NCI-H345 treated with DMSO at 0.1 percent for 48 hours (cell line): ENCODE measurements around the gene SLC9A8.
"Not testable (repeated sequence)": the region's sequence is repeated elsewhere in the genome, so short reads cannot be mapped to it uniquely, and the experiment has no call there.

Source experiments
- DNase-seq: peaks from one replicate; lab custom pipeline; 2025; ENCODE audit not compliant: unreplicated experiment; lab: John Stamatoyannopoulos, UW

The SLC9A8 gene

DNA sequence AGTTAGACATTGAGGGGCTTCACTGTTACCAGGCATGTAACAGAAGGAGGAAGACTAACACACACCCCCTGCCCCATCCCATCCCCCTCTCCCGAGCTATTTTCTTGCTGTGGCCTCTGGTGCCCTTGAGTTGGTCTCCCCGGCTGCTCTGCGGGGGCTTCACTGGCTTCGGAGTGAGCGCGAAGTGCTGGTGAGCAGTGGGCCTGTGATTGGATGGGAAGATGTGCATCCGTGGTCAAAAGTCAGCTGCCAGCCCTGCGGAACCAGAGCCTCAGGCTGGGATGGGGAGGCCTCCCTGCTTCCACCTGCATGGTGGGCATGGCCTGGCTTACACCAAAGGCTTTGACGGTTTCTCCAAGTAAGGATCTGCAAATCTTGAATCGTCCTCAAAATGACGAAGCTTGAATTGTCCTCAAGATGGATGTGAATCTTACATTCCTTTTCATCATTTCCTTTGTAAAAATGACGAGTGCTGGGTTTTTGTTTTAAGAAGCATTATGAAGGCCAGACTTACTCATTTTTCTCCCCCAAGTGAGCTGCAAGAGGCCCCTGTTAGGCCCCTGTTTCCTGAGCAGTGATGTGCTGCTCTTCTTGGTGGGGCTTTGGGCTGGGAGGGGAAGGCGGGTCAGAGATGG, 79.0 kb downstream of the SLC9A8 start:
- DNase-seq: no peak

DNA sequence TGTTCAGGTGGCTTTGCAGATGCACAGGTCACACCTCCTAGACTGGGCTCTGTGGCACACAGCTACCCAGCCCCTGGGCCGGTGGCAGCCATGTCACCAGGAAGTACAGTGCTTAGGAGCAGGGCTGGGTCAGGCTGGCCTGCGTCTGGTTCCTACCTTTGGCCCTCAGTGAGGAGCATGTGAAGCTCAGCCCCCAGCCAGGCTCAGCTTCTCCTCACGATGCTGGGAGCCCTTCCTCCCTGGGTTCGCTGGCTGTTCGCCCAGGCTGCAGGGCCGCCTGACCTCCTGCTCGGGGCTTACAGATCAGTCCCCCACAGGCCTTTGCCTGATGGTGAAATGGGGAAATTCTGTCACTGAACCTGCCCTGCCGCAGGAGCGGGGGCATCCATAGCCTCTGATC, 79.6 kb downstream of the SLC9A8 start:
- no peak for DNase-seq

DNA sequence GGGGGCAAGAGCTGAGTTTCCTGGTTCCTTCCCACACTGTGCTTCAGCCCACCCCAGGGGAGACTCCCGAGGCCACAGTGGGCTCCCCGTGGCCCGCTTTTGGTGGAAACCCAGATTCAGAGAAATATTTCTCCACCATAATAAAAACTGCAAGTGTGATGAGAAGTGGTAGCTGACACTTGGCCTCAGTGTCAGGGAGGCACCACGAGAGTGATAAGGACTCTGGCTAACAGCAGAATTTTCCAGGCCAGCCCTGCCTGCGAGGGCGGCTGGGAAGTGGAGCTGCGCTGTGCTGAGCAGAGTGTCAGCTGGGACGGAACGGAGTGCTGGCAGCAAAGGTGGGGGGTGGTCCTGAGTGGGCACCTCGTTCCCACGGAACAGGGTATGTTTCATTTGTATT, 80.2 kb downstream of the SLC9A8 start:
- no peak for DNase-seq

DNA sequence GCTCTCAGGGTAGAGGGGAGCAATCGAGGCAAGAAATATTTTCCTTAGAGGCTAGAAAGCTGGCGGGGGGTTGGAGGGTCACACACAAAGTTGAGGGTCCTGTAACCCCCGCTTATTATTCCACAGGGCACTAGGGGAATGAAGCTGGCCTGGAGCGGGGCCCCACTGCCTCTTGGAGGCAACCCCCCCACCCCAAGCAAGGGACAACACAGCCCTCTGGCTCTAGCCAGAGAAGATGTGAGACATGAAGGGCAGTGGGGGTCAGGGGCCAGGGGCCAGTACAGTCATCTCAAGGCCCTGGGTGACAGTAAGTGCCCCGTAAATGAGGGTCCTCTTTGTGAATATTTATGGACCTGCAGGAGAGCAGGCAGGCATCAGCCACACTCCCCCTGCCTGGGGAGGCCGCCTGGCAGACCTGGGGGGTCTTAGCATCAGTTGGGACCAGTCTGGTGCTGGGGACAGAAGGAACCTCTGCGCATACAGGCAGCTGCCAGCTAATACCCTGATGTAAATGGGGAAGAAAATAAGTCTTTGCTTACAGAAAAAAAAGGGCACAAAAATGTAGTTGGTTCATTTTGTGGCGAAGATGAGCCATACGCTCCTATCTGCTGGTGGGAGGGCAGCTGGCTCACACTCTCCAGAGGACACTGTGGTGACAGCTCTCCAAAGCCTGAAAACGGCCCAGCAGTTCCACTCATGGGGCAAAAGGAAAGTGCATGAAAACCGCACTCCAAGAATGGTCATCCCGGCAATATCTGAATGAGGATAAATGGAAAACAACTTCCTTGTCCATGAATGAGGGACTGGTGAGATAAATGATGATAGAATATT, 80.8 kb downstream of the SLC9A8 start:
- no peak for DNase-seq

DNA sequence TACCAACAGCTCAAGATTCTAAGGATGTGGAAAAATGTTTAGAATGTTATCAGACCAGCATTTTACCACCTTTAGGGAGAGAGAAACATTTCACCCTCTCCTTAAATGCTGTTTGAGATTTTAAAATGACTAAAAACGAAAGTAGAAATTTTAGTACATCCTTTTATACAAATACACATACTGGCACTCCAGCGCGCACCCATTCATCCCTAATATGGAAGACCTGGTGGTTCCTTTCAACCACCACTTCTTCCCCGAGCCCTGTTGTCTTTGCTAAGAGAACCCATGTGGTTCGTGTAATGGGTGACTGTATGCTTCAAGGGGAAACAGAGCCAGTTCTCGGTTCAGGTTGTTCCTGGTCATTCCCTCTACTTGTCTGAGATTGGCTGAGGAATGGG, 81.4 kb downstream of the SLC9A8 start:
- no peak for DNase-seq

DNA sequence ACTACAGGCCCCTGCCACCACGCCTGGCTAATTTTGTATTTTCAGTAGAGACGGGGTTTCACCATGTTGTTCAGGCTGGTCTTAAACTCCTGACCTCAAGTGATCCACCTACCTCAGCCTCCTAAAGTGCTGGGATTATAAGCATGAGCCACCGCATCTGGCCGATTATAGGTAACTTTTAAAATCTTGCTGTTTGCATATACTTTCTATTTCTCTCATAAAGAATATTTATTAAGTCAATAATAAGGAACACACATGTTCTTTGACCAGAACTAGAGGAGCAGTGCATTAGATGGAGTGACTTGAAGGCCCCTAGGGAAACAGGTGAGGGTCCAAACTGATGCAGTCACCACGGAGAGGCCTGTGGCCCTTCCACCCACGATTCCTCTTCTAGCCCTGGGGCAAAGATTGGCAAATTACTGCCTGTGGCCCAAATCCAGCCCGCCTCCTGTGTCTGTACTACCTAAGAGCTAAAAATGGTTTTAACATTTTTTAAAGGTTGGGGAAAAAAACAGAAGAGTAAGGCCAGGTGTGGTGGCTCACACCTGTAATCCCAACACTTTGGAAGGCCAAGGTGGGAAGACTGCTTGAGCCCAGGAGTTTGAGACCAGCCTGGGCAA, 83.0 kb downstream of the SLC9A8 start:
- DNase-seq: not testable (repeated sequence)

DNA sequence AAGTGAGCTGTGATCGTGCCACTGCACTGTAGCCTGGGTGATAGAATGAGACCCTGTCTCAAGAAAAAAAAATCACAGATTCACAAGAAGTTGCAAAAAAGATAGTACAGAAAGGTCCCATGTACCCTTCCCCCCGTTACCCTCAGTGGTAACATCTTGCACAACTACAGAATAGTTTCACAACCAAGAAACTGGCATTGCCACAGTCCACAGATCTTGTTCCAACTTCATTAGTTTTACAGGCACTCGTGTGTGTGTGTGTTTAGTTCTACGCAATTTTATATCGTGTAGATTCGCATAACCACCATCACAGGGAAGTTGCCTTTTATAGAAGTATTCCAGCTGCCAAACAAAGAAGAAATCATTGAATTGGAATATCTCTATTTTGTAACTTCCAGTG, 83.6 kb downstream of the SLC9A8 start:
- DNase-seq: no peak

DNA sequence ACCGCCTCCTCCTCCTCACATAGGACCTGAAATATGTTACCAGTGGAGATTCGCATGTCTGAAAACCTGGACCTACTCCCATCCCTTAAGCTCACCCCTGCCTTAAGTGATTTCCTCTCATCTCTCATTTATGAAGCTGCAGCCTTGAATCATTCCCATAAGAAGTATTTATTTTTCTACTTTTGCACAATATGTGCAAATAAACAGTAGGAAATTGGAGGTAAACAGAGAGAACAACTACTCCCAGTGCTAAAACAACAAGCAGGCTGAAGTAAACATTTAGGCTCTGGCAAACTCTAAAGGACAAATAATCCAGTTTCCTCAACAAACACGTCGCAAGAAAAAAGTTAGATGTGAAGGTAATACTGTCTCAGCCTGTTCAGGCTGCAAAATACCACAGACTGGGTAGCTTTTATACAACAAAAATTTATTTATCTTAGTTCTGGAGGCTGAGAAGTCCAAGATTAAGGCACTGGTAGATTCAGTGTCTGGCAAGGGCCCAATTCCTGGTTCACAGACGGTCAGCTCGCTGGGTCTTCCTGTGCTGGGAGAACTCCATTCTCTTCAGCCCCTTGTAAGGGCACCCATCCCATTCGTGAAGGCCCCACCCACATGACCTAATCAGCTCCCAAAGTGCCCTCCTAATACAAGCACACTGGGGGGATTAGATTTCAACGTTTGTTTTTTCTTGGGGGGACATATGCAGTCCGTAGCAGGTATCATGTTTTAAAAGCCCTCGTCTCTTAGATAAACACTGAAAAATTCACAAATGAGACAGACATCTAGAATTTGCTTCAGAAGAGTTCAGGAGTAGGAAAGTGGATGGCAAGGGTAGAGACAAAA, 87.1 kb downstream of the SLC9A8 start:
- no peak for DNase-seq

DNA sequence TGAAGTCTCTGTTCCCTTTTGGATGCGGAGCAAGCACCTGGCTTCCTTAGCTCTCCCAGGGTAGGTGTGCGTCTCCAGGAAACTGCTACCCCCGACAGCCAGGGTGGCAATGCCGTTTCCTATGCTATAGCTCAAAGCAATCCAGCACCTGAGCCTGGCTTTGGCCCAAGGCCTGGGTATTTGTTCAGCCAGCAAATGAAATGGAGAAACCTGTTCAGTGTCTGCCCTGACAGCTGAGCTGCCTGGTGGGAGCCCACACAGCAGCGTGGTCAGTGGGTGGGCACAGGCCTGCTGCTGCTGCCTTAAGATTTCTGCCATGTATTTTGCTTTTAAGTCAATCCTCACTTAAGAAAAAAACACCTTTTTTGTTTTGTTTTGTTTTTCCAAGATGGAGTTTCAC, 89.0 kb downstream of the SLC9A8 start:
- no peak for DNase-seq

DNA sequence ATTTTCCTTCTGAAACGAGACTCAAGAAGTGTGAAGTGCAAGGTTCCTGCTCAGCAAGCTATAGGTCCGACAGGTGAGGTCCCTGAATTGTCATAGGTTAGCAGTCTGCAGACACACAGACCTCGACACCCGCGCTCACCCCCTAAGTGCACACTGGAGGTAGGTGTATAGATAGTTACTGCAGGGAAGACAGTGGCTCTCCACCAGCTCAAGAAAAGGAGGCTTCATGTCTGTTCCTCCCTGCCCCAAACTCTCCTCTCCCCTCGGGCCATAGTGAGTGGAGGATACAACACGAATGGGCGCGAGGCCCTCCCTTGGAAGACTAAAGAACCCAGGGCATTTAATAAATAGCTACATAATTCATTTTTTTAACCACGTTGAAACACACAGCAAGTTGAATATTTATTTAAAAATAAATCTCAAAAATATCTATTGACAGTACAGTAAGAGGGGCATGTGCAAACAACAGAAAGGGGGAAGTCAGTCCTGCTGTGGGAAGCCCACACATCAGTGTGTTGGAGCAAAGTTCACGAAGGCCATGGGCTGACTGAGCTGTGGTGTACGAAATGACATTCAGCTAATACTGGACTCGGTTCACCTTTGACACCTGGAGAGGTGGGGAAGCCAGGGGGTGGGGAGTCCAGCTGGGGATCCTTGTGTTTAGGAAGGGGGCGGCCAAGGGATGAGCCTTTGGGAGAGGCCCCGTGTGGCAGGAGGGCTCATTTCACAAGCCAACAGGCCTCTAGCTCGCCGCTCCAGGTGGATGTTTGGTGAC, 92.0 kb downstream of the SLC9A8 start:
- no peak for DNase-seq

DNA sequence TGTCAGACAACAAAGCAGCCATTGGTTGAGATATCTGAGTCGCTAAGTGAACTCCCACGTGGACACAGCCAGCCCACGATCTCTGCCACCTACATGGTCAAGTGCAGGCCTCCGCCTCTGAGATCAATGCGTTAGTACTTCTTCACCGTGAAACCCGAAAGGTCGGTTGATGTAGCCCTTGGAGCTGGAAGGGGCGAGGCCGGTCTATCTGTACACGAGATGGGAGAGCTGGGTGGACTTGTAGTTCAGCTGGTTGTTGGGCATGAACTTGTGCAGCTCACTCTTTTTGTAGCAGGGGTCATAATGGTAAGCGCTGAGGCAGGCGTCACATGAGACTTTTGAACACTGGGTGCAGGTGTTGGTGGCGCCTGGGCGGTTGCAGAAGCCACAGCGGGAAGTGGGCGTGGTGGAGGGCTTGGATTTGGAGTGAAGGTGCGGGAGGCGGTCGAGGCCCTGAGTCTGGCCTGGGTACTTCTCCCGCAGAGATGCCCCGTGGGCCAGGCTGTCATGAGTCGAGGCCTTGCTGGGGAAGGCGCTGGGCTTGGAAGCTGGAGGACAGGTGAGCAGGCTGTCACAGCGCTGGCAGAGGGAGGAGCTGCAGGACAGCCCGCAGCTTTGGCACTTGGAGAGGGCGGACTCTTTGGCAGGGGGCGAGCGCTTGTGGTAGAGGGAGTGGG, 92.9 kb downstream of the SLC9A8 start:
- DNase-seq: no peak

DNA sequence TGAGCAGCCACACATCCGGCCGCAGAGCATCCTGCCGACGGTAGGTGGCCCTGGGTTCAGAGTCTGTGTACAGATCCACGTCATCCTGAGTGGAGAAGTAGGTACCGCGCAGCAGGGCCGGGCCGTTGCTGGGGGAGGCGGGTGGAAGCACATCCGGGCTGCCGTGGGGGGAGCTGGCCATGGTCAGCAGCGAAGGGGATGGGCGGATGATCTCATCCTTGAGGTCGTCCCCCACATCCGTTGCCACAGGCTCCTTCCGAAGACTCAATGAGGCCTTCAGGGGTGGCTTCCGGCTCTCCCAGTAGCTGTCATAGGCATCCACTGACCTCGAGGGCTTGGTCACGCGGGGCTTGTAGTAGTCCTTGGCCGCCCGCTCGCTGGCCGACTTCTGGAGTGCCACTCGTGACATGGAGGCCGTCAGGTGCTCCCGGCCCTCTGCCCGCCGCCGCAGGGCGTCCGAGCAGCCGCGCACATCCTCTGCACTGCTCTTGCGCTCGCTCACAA, 93.5 kb downstream of the SLC9A8 start:
- no peak for DNase-seq

DNA sequence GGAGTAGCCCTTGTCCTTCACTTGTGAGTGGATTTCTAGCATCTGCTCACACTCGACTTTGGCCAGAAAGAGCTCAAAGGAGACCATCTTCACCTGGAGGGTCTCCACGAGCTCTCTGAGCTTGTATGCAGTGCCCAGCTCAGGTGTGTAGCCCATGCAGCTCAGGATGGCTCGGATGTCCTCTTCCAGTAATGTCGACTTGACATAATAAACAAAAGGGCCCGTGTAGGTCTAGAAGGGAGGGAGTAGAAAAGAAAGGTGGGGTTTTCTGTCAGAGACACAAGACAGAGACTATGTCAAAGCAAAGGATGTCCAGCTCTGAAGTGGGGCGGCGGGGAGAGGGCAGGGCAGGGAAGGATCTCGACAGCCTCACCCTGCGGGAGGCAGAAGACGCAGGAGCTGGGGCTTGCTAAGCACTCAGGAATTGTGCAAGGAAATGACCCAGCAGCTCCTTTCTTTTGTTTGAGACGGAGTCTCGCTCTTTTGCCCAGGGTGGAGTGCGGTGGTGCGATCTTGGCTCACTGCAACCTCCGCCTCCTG, 94.1 kb downstream of the SLC9A8 start:
- DNase-seq: no peak

DNA sequence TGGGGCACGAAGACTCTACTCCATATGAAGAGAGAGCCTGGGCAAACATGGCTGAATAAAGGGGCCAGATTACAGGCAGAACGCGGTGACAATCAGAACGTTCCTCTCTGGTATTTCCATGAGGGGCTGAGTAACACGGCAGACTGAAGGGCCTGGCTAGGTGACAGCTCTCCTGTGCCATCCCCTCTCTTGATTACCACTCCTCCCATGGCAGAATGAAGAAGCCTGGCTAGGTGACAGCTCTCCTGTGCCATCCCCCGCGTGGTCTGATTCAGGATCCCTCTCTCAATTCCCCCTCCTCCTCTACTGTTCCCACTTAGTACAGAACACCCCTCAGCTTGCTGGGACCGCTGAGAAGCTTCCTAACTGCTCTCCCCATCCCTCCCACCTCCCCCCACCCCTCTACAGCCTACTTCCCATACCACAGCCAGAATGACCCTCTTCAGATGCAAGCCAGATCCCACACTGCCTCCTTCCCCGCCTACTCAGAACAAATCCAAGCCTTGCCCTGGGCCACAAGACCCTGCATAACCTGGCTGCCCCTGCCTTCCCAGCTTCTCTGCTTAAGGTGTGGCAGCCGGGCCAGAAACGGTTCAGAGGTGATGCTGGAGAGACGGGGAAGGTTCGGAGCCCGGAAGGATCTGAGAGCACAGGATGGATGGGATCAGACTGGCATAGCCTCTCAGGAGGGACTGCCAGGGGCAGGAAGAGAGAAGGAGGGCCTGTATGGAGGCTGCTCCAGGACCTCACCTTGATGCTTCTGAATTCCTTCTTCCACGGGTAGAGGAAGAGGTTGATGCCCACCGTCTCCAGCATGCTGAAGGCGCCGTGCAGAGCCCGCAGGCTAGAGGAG, 95.0 kb downstream of the SLC9A8 start:
- no peak for DNase-seq

DNA sequence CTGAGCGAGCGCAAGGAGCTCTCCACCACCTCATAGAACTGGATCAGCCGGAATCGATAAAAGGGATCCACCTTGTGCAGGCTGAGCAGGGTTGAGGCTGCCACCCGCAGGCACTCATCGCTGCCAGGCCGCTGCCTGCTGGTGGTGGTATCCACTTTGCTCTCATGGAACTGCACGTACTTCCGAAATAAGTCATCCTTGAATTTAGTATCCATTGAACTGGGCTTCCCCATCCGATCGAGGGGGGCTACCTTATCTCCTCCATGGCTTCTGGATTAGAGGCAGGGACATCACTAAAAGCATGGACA, 95.6 kb downstream of the SLC9A8 start:
- no peak for DNase-seq

DNA sequence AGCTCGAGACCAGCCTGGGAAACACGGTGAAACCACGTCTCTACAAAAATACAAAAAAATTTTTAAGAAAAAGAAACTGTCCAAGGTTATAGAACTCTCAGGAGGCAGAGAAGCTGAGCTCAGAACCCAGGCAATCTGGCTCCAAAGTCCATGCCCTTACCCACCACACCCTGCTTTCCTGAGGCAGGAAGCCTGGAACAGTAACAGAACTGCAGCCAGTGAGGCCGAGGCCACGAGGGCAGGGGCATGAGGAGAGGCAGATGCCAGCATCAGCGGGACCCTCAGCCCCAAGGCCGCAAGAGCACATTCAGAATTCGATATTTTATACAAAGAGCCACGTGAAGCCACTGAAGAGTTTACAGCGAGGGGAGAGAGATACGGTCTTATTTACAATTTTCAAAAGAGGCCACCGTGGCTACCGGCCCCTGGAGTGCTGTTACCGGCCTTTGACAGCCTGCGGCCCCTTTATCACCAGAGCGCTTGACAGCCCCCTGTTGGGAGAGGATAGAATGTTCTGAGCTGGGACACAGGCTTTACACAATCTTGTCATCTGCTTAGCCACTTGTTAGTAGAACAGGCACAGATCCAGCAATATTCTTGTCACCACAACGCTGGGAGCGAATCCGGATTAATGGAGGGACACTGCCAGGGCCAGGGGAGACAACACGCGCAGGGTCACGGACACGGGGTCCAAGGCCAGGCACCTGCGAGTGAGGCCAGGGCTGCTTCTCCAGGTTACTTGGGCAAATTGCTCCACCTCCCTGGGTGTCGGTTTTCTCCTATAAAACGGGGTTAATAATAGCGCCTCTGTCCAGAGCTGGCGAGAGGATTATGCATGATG, 97.1 kb downstream of the SLC9A8 start:
- DNase-seq: no peak

DNA sequence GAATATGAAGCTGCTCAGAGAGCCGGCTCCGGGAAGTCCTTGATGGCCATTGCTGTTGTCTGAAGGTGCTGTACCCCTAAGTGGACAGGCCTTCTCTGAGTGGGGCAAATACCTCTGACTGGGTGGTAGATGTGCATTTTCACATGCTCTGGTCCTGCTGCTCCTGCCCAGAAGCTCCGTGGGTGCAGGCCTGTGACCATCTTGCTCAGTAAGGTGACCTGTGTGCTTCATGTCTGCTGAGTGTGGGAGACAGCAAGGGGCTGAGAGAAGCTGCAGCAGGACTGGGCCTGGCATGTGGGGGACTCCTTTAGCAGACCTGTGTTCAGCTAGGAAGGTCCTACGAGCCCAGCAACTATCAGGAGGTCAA, 97.7 kb downstream of the SLC9A8 start:
- no peak for DNase-seq

DNA sequence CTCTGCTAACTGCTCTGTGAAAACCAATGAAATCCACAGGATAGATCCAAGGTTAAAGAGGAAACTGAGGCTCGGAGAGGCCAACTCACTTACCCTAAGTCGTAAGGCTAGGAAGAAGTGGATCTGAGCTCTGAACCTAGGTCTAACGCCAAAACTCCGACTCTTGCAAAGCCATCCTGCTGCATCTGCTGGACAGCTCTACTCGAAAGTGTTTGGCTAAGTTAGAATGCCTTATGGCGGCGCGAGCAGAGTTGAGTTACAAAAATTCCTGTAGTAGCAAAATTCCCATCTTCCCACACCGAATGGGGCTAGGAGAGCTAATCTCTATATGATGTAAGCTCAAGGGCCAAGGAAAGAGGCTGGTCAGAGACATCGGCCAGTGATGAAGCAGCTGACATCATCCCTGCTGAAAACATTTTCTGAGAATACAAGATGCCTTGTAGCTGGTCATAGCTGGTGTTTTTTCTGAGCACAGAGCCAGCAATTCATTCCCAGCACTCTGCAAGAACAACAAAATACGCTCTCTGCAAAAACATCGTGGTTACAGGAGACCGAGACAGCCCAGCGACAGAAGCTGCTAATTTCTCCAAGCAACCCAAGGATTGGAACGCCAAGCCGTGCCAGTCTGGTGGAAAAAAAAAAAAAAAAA, 100.9 kb downstream of the SLC9A8 start:
- no peak for DNase-seq
